Ishikawa (cell line): ENCODE data around the gene FOS.

Experiments
- CEBPB ChIP-seq: IDR thresholded peaks from 2 replicates; pipeline ENCODE4 v1.6.1; 2012
- TAF1 ChIP-seq: IDR thresholded peaks from 2 replicates; pipeline ENCODE4 v1.6.1; 2012; ENCODE audit warnings: low read depth, mild to moderate bottlenecking

DNA sequence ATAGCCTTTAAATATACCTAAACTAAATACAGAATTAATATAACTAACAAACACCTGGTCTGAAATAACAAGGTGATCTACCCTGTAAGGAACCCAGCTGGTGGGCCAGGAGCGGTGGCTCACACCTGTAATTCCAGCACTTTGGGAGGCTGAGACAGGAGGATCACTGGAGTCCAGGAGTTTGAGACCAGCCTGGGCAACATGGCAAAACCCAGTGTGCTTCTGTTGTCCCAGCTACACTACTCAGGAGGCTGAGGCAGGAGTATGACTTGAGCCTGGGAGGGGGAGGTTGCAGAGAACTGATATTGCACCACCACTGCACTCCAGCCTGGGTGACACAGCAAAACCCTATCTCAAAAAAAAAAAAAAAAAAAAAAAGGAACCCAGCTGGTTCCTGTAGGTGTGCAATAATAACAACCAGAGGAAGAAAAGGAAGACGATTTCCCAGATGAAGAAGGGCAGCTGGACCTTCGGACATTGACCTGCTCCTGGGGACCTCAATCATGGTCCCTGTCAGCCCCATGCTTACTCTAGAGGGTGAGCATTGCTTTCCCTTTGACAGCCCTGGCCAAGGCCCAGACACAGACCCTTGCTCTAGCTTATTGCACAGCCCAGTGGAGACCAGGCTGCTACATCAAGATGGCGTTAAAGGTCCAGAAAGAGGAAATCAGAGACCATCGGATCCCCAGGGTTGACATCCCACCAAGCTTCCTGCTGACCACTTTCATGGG lies 5.4 kb downstream of the FOS start:
- TF ChIP-seq TAF1 (no peak), CEBPB (no peak)
